ENCODE results near the gene WDPCP. TPM values are rescaled to one million over a fixed set of nuclear protein-coding genes. Genes with fewer than 3 reads are reported as not detected.

WDPCP gene
- total and polyA plus RNA-seq, 2 of the 13 experiments (the other 11 are each of a cell fraction or from before 2014, with no cell fraction given): 2.9 to 5.2 TPM

GRCh38 chr2:63320669-63321068 is 267.6 kb downstream of the WDPCP start (continued):
- TF ChIP-seq CREM (IDR thresholded peaks at IDR 0.05) (no peak), CREM (CRISPR knock-in tag; IDR thresholded peaks at IDR 0.05) (no peak), ZSCAN29 (CRISPR knock-in tag; conservative IDR thresholded peaks at IDR 0.05) (no peak)

DNA sequence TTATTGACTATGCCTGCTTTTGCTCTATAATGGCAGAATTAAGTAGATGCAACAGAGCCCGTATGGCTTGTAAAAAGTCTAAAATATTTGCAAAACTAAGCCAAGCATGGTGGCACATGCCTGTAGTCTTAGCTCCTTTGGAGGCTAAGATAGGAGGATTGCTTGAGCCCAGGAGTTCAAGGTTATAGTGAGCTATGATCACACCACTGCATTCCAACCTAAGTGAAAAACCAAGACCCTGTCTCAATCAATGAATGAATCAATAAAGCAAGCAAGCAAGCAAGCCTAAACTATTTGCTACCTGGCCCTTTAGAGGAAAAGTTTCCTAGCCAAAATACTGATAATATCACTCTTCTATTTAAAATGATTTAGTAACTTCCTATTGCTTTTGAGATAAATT is 277.7 kb downstream of the WDPCP start:
- WGBS (ENCODE audit: low lambda C conversion rate): 92% methylated on average over 1 of the region's 1 CpG
- no peak overlapping the region for H3K4me2 ChIP-seq (ENCODE audit: low read depth, low read length)
- H3K4me1 ChIP-seq (ENCODE audit: insufficient read depth, low read length): no peaks in the 10 kb centered on the region; the same call in 1 of the 2 replicates
- H3K27ac ChIP-seq (ENCODE audit: extremely low read length, insufficient read depth, low read length): no peak overlapping the region
- FAIRE-seq (no peak), ATAC-seq (no peak), DNase-seq (ENCODE audit: low spot score) (no peak)
- intact Hi-C loops (cut with micrococcal nuclease; ENCODE audit: unreplicated experiment): no loop called here
- no peak overlapping the region for H3K4me3 ChIP-seq (replicated peaks in 1 of 3; ENCODE audit: insufficient read depth in 1 of 3, low read depth in 2 of 3, low read length in 3 of 3)
- POLR2A ChIA-PET: no interaction called here
- H3K27me3 ChIP-seq (ENCODE audit: control insufficient read depth in 1 of 2, insufficient read depth in 2 of 2, low read length in 2 of 2): no peaks in the 10 kb centered on the region
- H2AFZ ChIP-seq (ENCODE audit: low read length): no peak overlapping the region
- no peak overlapping the region for H3K9ac ChIP-seq (ENCODE audit: insufficient read depth, low read depth, low read length)
- H3K9me3 ChIP-seq (ENCODE audit: low read length): no peaks in the 10 kb centered on the region
- H4K20me1 ChIP-seq (ENCODE audit: insufficient read depth, low read length): no peaks in the 10 kb centered on the region
- CTCF ChIA-PET (ENCODE audit: low intra/inter-chr PET ratio, low total read pairs): no interaction called here
- in situ Hi-C loops (cut with HindIII; ENCODE audit: extremely low pct_ligation_motif_present, low pct_unique_long_range_greater_than_20kb): no loop called here
- H3K36me3 ChIP-seq (replicated peaks in 1 of 2; ENCODE audit: control insufficient read depth in 1 of 2, insufficient read depth in 2 of 2, low read length in 2 of 2): no peaks in the 10 kb centered on the region
- BruUV-seq (replicated peaks): no TSS peak
- H3K79me2 ChIP-seq (ENCODE audit: insufficient read depth, low read length): no peaks in the 10 kb centered on the region
- TF ChIP-seq HDAC2 (CRISPR knock-in tag; IDR thresholded peaks at IDR 0.05) (no peak), TAF15 (IDR thresholded peaks at IDR 0.05; ENCODE audit: low read depth, low read length, poor library complexity, severe bottlenecking) (no peak), ZNF781 (CRISPR knock-in tag; IDR thresholded peaks at IDR 0.05; ENCODE audit: borderline replicate concordance, not compliant biosample characterization) (no peak), ONECUT2 (CRISPR knock-in tag; IDR thresholded peaks at IDR 0.05) (peak; percentile 83), HNF4A (CRISPR knock-in tag; IDR thresholded peaks at IDR 0.05) (0 out of 2 replicates have a peak, but pooled peaks have one; percentile 16), AKAP8 (CRISPR knock-in tag; IDR thresholded peaks at IDR 0.05) (no peak), KLF15 (CRISPR knock-in tag; IDR thresholded peaks at IDR 0.05; ENCODE audit: borderline replicate concordance) (no peak), ZNF235 (CRISPR knock-in tag; IDR thresholded peaks at IDR 0.05; ENCODE audit: borderline replicate concordance) (no peak), ZMYM4 (CRISPR knock-in tag; IDR thresholded peaks at IDR 0.05) (peak; percentile 74), ZNF788 (CRISPR knock-in tag; IDR thresholded peaks at IDR 0.05; ENCODE audit: borderline replicate concordance) (no peak), ZNF770 (CRISPR knock-in tag; IDR thresholded peaks at IDR 0.05) (peak; percentile 79)
- TF ChIP-seq, protein P1, sequence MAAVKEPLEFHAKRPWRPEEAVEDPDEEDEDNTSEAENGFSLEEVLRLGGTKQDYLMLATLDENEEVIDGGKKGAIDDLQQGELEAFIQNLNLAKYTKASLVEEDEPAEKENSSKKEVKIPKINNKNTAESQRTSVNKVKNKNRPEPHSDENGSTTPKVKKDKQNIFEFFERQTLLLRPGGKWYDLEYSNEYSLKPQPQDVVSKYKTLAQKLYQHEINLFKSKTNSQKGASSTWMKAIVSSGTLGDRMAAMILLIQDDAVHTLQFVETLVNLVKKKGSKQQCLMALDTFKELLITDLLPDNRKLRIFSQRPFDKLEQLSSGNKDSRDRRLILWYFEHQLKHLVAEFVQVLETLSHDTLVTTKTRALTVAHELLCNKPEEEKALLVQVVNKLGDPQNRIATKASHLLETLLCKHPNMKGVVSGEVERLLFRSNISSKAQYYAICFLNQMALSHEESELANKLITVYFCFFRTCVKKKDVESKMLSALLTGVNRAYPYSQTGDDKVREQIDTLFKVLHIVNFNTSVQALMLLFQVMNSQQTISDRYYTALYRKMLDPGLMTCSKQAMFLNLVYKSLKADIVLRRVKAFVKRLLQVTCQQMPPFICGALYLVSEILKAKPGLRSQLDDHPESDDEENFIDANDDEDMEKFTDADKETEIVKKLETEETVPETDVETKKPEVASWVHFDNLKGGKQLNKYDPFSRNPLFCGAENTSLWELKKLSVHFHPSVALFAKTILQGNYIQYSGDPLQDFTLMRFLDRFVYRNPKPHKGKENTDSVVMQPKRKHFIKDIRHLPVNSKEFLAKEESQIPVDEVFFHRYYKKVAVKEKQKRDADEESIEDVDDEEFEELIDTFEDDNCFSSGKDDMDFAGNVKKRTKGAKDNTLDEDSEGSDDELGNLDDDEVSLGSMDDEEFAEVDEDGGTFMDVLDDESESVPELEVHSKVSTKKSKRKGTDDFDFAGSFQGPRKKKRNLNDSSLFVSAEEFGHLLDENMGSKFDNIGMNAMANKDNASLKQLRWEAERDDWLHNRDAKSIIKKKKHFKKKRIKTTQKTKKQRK (IDR thresholded peaks at IDR 0.05; ENCODE audit: low read length): no peak
- TF ChIP-seq, protein P2, sequence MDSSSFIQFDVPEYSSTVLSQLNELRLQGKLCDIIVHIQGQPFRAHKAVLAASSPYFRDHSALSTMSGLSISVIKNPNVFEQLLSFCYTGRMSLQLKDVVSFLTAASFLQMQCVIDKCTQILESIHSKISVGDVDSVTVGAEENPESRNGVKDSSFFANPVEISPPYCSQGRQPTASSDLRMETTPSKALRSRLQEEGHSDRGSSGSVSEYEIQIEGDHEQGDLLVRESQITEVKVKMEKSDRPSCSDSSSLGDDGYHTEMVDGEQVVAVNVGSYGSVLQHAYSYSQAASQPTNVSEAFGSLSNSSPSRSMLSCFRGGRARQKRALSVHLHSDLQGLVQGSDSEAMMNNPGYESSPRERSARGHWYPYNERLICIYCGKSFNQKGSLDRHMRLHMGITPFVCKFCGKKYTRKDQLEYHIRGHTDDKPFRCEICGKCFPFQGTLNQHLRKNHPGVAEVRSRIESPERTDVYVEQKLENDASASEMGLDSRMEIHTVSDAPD (CRISPR knock-in tag; IDR thresholded peaks at IDR 0.05): no peak
- TF ChIP-seq, protein P3, sequence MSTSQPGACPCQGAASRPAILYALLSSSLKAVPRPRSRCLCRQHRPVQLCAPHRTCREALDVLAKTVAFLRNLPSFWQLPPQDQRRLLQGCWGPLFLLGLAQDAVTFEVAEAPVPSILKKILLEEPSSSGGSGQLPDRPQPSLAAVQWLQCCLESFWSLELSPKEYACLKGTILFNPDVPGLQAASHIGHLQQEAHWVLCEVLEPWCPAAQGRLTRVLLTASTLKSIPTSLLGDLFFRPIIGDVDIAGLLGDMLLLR (CRISPR knock-in tag; IDR thresholded peaks at IDR 0.05): no peak

All from HepG2 (cell line).